Suprapubic skin (tissue), 4 donors: ENCODE results near the gene RAB3C. TPM values are rescaled to one million over a fixed set of nuclear protein-coding genes. Genes with fewer than 3 reads are reported as not detected.
"Not testable (repeated sequence)": the region's sequence is repeated elsewhere in the genome, so short reads cannot be mapped to it uniquely, and the experiment has no call there.

ENCODE experiments used
- DNase-seq, 2 donors: peaks; one replicate each; pipeline ENCODE4 v3.0.0-alpha.2; 2019; ENCODE audit warnings: low spot score in 2 of 2
- H3K27ac ChIP-seq: fragments of 200-600 bp; sonication (generic); one replicate; pipeline ENCODE4 v1.5.1; 2019
- H3K27me3 ChIP-seq: fragments of 200-600 bp; sonication (generic); one replicate; pipeline ENCODE4 v1.5.1; 2019
- H3K36me3 ChIP-seq: fragments of 200-600 bp; sonication (generic); one replicate; pipeline ENCODE4 v1.5.1; 2019
- H3K4me1 ChIP-seq: fragments of 200-600 bp; sonication (generic); one replicate; pipeline ENCODE4 v1.5.1; 2019
- H3K4me3 ChIP-seq: fragments of 200-600 bp; sonication (generic); one replicate; pipeline ENCODE4 v1.5.1; 2019; ENCODE audit warnings: mild to moderate bottlenecking
- H3K9me3 ChIP-seq: fragments of 200-600 bp; sonication (generic); one replicate; pipeline ENCODE4 v1.5.1; 2019
- EP300 ChIP-seq: sonication (generic); formaldehyde crosslinking; IDR thresholded peaks from one replicate; pipeline ENCODE4 v1.6.1; 2017; ENCODE audit warnings: antibody characterized with exemption
- POLR2A ChIP-seq, 2 donors: fragments of 450-650 bp; IDR thresholded peaks; one replicate each; pipeline ENCODE4 v1.6.1; 2017; ENCODE audit warnings: antibody characterized with exemption in 2 of 2, mild to moderate bottlenecking in 2 of 2, moderate library complexity in 2 of 2
- POLR2AphosphoS5 ChIP-seq, 3 donors: sonication (generic); formaldehyde crosslinking; IDR thresholded peaks; one replicate each; pipeline ENCODE4 v1.6.1; 2017; ENCODE audit warnings: antibody characterized with exemption in 3 of 3
- WGBS: methylation state at CpG from one replicate; pipeline ENCODE4 v1.1.5; 2018; 5-methylcytosine and 5-hydroxymethylcytosine counted together
- total RNA-seq, 4 donors: library from RNA; depleted of rRNA; stranded (reverse); fragments of >200 nt; gene quantifications; one replicate each; pipeline ENCODE4 v1.1.0, GENCODE V29; 2016
- TF ChIP-seq, protein P1 (sequence below), 2 donors: fragments of 200-600 bp in 1 of 2; fragments of 450-650 bp in 1 of 2; sonication (generic) in 1 of 2; IDR thresholded peaks; one replicate each; pipeline ENCODE4 v1.5.1; 2016 to 2019; ENCODE audit warnings: antibody characterized with exemption in 2 of 2, mild to moderate bottlenecking in 1 of 2, moderate library complexity in 1 of 2

RAB3C gene
- total RNA-seq, 4 donors from 2014 or later = 0.08 to 1.1 (median 0.27) TPM

DNA sequence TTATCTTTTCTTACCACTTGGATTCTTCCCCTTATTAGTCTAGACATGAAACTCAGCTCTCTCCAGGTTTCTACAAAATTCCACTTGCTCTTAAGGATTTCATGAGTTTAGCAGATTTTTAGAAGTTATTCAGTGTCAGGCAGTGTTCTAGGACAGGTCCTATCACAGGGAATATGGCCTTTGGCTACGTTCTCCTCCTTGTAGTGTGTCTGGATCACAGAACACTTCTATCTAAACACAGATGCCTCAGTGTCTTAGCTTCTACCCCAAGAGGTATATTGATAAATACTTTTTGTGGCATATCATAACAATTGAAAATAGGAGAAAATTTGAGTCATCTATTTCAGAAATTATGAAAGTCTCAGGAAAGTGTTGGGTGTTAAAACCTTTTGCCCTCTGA, 15.6 kb downstream of the RAB3C start:
- H3K4me1 ChIP-seq = no peaks in the 10 kb centered on the region
- DNase-seq = no peak
- no peak for TF ChIP-seq POLR2A (IDR thresholded peaks at IDR 0.05)
- TF ChIP-seq POLR2AphosphoS5 (IDR thresholded peaks at IDR 0.05) = no peak
- TF ChIP-seq EP300 = no peak
- TF ChIP-seq, protein P1, sequence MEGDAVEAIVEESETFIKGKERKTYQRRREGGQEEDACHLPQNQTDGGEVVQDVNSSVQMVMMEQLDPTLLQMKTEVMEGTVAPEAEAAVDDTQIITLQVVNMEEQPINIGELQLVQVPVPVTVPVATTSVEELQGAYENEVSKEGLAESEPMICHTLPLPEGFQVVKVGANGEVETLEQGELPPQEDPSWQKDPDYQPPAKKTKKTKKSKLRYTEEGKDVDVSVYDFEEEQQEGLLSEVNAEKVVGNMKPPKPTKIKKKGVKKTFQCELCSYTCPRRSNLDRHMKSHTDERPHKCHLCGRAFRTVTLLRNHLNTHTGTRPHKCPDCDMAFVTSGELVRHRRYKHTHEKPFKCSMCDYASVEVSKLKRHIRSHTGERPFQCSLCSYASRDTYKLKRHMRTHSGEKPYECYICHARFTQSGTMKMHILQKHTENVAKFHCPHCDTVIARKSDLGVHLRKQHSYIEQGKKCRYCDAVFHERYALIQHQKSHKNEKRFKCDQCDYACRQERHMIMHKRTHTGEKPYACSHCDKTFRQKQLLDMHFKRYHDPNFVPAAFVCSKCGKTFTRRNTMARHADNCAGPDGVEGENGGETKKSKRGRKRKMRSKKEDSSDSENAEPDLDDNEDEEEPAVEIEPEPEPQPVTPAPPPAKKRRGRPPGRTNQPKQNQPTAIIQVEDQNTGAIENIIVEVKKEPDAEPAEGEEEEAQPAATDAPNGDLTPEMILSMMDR (IDR thresholded peaks at IDR 0.05) = no peak
- H3K36me3 ChIP-seq = no peaks in the 10 kb centered on the region
- no peak overlapping the region for H3K4me3 ChIP-seq
- 89% methylated on average over 1 of the region's 1 CpG for WGBS
- no peak overlapping the region for H3K27ac ChIP-seq
- no peaks in the 10 kb centered on the region for H3K27me3 ChIP-seq
- H3K9me3 ChIP-seq = no peaks in the 10 kb centered on the region

DNA sequence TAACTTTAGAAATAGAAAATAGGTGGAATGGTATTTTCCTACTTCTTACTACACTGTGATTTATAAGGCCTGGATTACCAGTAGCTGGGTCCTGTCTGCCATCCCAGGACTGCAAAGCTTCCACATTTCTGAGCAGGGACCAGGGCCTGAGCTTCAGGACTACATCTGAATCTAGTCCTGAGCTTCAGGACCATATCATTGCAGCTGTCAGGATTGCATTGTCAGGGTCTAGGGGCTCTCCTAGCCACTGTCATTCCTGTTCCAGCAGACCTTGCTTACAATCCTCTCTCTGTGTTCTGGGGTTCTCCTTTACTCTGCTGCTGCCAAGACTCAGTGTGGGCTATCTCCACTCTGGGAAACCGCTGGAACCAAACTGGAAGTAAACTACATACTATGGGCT, 16.3 kb downstream of the RAB3C start:
- H3K27me3 ChIP-seq = no peaks in the 10 kb centered on the region

DNA sequence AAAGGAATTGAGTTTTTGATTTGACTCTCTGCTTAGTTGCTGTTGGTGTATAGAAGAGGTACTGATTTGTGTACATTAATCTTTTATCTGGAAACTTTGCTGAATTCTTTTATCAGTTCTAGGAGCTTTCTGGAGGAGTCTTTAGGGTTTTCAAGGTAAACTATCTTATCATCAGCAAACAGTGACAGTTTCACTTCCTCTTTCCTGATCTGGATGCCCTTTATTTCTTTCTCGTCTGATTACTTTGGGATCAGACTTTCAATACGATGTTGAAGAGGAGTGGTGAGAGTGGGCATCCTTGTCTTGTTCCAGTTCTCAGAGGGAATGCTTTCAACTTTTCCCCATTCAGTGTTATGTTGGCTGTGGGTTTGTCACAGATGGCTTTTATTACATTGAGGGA, 17.7 kb downstream of the RAB3C start:
- not testable (repeated sequence) for H3K9me3 ChIP-seq, H3K27me3 ChIP-seq, H3K4me3 ChIP-seq, DNase-seq, H3K4me1 ChIP-seq, H3K36me3 ChIP-seq, H3K27ac ChIP-seq
- 40% methylated on average over 2 of the region's 2 CpGs for WGBS

More for the DNA sequence above, 16.3 kb downstream of the RAB3C start:
- TF ChIP-seq POLR2AphosphoS5 (IDR thresholded peaks at IDR 0.05) (no peak), EP300 (no peak), POLR2A (IDR thresholded peaks at IDR 0.05) (no peak)
- TF ChIP-seq, protein P1 (IDR thresholded peaks at IDR 0.05) = no peak
- no peak for DNase-seq
- H3K27ac ChIP-seq = no peak overlapping the region
- H3K9me3 ChIP-seq = no peaks in the 10 kb centered on the region
- 86% methylated on average over 1 of the region's 1 CpG for WGBS
- no peaks in the 10 kb centered on the region for H3K36me3 ChIP-seq
- no peak overlapping the region for H3K4me3 ChIP-seq
- no peaks in the 10 kb centered on the region for H3K4me1 ChIP-seq

DNA sequence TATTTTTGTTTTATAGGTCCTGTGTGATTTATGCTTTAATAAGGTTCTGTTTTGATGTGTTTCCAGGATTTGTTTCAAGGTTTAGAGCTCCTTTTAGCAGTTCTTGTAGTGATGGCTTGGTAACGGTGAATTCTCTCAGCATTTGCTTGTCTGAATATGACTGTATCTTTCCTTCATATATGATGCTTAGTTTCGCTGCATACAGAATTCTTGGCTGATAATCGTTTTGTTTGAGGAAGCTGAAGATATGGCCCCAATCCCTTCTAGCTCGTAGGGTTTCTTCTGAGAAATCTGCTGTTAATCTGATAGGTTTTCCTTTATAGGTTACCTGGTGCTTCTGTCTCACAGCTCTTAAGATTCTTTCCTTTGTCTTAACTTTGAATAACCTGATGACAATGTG, 20.0 kb downstream of the RAB3C start:
- 90% methylated on average over 4 of the region's 4 CpGs for WGBS

DNA sequence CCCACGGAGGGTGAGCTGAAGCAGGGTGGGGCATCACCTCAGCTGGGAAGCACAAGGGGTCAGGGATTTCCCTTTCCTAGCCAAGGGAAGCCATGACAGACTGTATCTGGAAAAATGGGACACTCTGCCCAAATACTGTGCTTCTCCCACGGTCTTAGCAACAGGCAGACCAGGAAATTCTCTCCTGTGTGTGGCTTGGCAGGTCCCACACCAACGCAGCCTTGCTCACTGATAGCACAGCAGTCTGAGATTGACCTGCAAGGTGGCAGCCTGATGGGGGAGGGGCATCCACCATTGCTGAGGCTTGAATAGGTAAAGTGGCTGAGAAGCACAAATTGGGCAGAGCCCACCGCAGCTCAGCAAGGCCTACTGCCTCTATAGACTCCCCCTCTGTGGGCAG, 23.2 kb downstream of the RAB3C start:
- DNase-seq = no peak
- no peaks in the 10 kb centered on the region for H3K4me1 ChIP-seq
- 75% methylated on average over 2 of the region's 4 CpGs for WGBS

More for the DNA sequence above, 20.0 kb downstream of the RAB3C start:
- not testable (repeated sequence) for H3K27me3 ChIP-seq, H3K9me3 ChIP-seq, H3K4me1 ChIP-seq, H3K27ac ChIP-seq, H3K36me3 ChIP-seq, H3K4me3 ChIP-seq, DNase-seq

DNA sequence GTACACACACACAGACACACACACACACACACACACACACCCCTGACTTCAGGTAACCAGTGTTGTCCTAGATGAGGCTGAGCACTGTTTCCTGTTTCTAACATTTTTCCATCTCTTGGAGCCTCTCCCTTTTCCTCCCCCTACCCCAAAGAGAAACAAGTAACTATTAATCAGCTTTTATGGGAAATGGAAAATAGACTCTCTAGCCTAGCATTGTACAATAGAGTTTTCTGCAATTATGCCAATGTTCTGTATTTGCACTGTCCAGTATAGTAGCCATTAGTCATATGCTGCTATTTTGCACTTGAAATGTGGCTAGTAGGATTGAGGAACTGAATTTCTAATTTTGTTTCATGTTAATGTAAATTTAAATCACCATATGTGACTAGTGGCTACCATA, 33.1 kb downstream of the RAB3C start:
- no peak for TF ChIP-seq EP300
- TF ChIP-seq, protein P1 (IDR thresholded peaks at IDR 0.05) = no peak
- TF ChIP-seq POLR2AphosphoS5 (IDR thresholded peaks at IDR 0.05) = no peak
- no peak for TF ChIP-seq POLR2A (IDR thresholded peaks at IDR 0.05)

More for the DNA sequence above, 23.2 kb downstream of the RAB3C start:
- Histone ChIP-seq H3K4me3 (no peak overlapping the region), H3K27me3 (no peaks in the 10 kb centered on the region), H3K27ac (no peak overlapping the region), H3K9me3 (no peaks in the 10 kb centered on the region), H3K36me3 (no peaks in the 10 kb centered on the region)
- TF ChIP-seq EP300 (no peak), POLR2A (IDR thresholded peaks at IDR 0.05) (no peak), POLR2AphosphoS5 (IDR thresholded peaks at IDR 0.05) (no peak)
- TF ChIP-seq, protein P1 (IDR thresholded peaks at IDR 0.05) = no peak

More for the DNA sequence above, 33.1 kb downstream of the RAB3C start:
- H3K4me1 ChIP-seq = no peaks in the 10 kb centered on the region
- H3K4me3 ChIP-seq = no peak overlapping the region
- H3K36me3 ChIP-seq = no peaks in the 10 kb centered on the region
- no peak overlapping the region for H3K27ac ChIP-seq
- no peak for DNase-seq
- H3K9me3 ChIP-seq = no peaks in the 10 kb centered on the region
- H3K27me3 ChIP-seq = no peaks in the 10 kb centered on the region
